D721Med (cell line): ENCODE measurements around the gene SLC39A11.

ENCODE experiments used
- DNase-seq: peaks from one replicate; pipeline ENCODE4 v3.0.0; 2011; ENCODE audit warnings: low spot score; ENCODE audit not compliant: insufficient read length
- FAIRE-seq: peaks from 2 replicates; lab custom pipeline; 2011; peaks lifted over from hg19 to GRCh38; lab: Jason Lieb, UNC
- CTCF ChIP-seq: IDR thresholded peaks from 2 replicates; pipeline ENCODE4 v1.5.1; 2012; ENCODE audit warnings: mild to moderate bottlenecking, control low read depth; ENCODE audit not compliant: insufficient read depth; ENCODE audit errors: missing control alignments

SLC39A11 gene, protein sequence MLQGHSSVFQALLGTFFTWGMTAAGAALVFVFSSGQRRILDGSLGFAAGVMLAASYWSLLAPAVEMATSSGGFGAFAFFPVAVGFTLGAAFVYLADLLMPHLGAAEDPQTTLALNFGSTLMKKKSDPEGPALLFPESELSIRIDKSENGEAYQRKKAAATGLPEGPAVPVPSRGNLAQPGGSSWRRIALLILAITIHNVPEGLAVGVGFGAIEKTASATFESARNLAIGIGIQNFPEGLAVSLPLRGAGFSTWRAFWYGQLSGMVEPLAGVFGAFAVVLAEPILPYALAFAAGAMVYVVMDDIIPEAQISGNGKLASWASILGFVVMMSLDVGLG

GRCh38 chr17:73092523-73093135, at the start of gene SLC39A11:
SLC39A11 (minus strand) TSS chr17:73092688; CDS start chr17:73088764, 3,924 bp downstream.
- FAIRE-seq (no peak), DNase-seq (peak; percentile 91)
- no peak for TF ChIP-seq CTCF

DNA sequence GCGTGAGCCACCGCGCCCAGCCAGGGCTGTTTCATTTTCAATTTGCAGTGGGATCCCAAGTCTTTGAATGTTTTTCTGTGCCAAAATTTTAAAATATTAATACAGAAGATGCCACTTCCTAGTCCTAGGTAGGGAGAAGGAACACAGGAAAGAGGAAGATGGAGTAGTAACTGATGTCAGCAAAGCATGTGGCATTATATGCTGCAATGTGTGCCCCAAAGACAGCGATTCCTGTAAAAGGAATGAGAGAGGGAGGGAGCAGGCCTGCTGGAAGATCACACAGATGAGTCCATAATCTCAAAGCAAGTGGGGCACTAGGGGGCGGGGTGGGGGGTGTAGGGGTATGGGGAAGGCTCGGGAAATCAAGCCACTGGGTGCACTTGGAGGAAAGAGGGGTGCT, 48.9 kb upstream of the SLC39A11 start:
- DNase-seq = no peak
- TF ChIP-seq CTCF = no peak
- FAIRE-seq = no peak

GRCh38 chr17:73140566-73140965, 48.1 kb upstream of the SLC39A11 start:
- DNase-seq (no peak), FAIRE-seq (no peak)
- no peak for TF ChIP-seq CTCF

- no peak for TF ChIP-seq CTCF
- FAIRE-seq (no peak), DNase-seq (no peak)
Observed at GRCh38 chr17:73139296-73139695, 46.8 kb upstream of the SLC39A11 start.

GRCh38 chr17:73138541-73139138, 46.2 kb upstream of the SLC39A11 start:
- DNase-seq (no peak), FAIRE-seq (no peak)
- no peak for TF ChIP-seq CTCF

DNA sequence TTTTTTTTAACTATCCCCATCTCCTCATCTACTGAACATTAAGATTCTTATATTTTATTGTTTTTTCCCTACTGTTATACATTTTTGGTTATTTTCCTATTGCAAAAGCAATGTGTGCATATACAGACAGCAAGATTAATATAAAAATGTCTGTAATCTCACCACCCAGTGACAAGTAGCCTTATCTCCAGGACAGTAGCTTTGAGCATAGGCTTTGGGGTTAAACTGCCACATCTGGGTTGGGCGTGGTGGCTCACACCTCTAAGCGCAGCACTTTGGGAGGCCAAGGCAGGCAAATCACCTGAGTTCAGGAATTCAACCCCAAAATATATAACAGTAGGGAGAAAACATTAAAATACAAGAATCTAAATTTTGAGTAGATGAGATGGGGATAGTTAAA, 44.9 kb upstream of the SLC39A11 start:
- DNase-seq = no peak
- no peak for FAIRE-seq
- no peak for TF ChIP-seq CTCF

DNA sequence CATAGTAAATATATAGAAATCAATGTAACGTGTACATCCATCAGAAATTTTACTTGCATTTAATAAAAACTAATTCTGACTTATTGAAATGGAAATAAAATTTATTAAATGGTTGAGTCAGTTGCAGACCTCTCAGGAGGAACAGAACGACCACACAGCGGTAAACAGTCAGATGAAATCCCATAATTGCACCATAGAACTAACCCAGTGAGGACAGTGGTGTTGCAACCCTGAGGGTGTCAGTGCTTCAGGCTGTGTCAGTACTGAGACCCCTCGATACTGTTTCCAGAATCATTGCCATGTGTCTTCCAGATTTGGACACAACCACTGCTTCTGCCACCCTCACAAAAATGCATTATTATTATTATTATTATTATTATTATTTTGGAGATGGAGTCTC, 43.3 kb upstream of the SLC39A11 start:
- TF ChIP-seq CTCF = no peak
- DNase-seq (no peak), FAIRE-seq (no peak)
